Measurements from ENCODE around the gene EXOC4. TPM values are rescaled to one million over a fixed set of nuclear protein-coding genes. Genes with fewer than 3 reads are reported as not detected.
A peak's percentile ranks its signal among the peaks of the same experiment; 100 is the strongest.

EXOC4 gene
- total RNA-seq, 1 experiment from 2014 or later = 66.2 TPM

- ChIA-PET CTCF (interaction anchor here (1.5 kb wide), 1 partner anchor 764 kb away, joined by 3 read pairs; no protein-coding TSS in a partner anchor), POLR2A (interaction anchor here (0.5 kb wide), 1 partner anchor 200 kb away, joined by 3 read pairs; no protein-coding TSS in a partner anchor)
- peaks cover 4% of the 10 kb centered on the region; the same call in 1 of the 2 replicates for H3K4me1 ChIP-seq
- DNase-seq = no peak
- peak; percentile 42 to 50 for TF ChIP-seq CTCF (IDR thresholded peaks at IDR 0.05; ENCODE audit: insufficient read depth in 1 of 2, low read depth in 1 of 2, low read length in 1 of 2, severe bottlenecking in 1 of 2, unreplicated experiment in 1 of 2)
- no peak overlapping the region for H3K4me3 Mint-ChIP-seq (ENCODE audit: unreplicated experiment)
- no peaks in the 10 kb centered on the region for H3K27me3 Mint-ChIP-seq (ENCODE audit: insufficient read depth, unreplicated experiment)
- H3K4me1 Mint-ChIP-seq (ENCODE audit: low read depth, unreplicated experiment) = peaks cover 16% of the 10 kb centered on the region
- intact Hi-C loops (cut with micrococcal nuclease; ENCODE audit: unreplicated experiment) = no loop called here
- peaks cover 41% of the 10 kb centered on the region for H3K9me3 Mint-ChIP-seq (ENCODE audit: unreplicated experiment)
- peaks cover 19% of the 10 kb centered on the region for H3K36me3 Mint-ChIP-seq (ENCODE audit: insufficient read depth, unreplicated experiment)
- no peak overlapping the region for H3K4me3 ChIP-seq (ENCODE audit: low read depth, low read length)
- no TSS peak for BruUV-seq (replicated peaks)
- no peaks in the 10 kb centered on the region for H3K36me3 ChIP-seq (ENCODE audit: control insufficient read depth, insufficient read depth, low read length)
- H3K27me3 ChIP-seq (replicated peaks; ENCODE audit: control insufficient read depth, insufficient read depth, low read length) = no peaks in the 10 kb centered on the region
- 0 out of 2 replicates have a peak, but pooled peaks cover 13% of the 10 kb centered on the region for H3K9me3 ChIP-seq
- H3K27ac Mint-ChIP-seq (ENCODE audit: unreplicated experiment) = no peak overlapping the region
Observed at GRCh38 chr7:133344275-133344674, 91.4 kb downstream of the EXOC4 start.

GRCh38 chr7:133345690-133346421 lies 93.0 kb downstream of the EXOC4 start:
- intact Hi-C loops (cut with micrococcal nuclease; ENCODE audit: unreplicated experiment) = no loop called here

GRCh38 chr7:133348250-133348649 lies 95.4 kb downstream of the EXOC4 start:
- POLR2A ChIA-PET = no interaction called here
- no peak overlapping the region for H3K4me3 Mint-ChIP-seq (ENCODE audit: unreplicated experiment)

More at GRCh38 chr7:133345690-133346421, 93.0 kb downstream of the EXOC4 start:
- H3K4me1 Mint-ChIP-seq (ENCODE audit: low read depth, unreplicated experiment) = peaks cover 15% of the 10 kb centered on the region
- CTCF ChIA-PET = no interaction called here
- peaks cover 28% of the 10 kb centered on the region for H3K9me3 Mint-ChIP-seq (ENCODE audit: unreplicated experiment)
- H3K27me3 Mint-ChIP-seq (ENCODE audit: insufficient read depth, unreplicated experiment) = no peaks in the 10 kb centered on the region
- peaks cover 13% of the 10 kb centered on the region for H3K36me3 Mint-ChIP-seq (ENCODE audit: insufficient read depth, unreplicated experiment)
- H3K4me3 ChIP-seq (ENCODE audit: low read depth, low read length) = no peak overlapping the region
- H3K4me1 ChIP-seq = peaks cover 4% of the 10 kb centered on the region; the same call in 1 of the 2 replicates
- H3K4me3 Mint-ChIP-seq (ENCODE audit: unreplicated experiment) = no peak overlapping the region
- TF ChIP-seq CTCF (IDR thresholded peaks at IDR 0.05; ENCODE audit: insufficient read depth in 1 of 2, low read depth in 1 of 2, low read length in 1 of 2, severe bottlenecking in 1 of 2, unreplicated experiment in 1 of 2) = no peak
- no peaks in the 10 kb centered on the region for H3K27me3 ChIP-seq (replicated peaks; ENCODE audit: control insufficient read depth, insufficient read depth, low read length)
- H3K27ac Mint-ChIP-seq (ENCODE audit: unreplicated experiment) = no peak overlapping the region
- DNase-seq = no peak
- no TSS peak for BruUV-seq (replicated peaks)
- H3K9me3 ChIP-seq = 0 out of 2 replicates have a peak, but pooled peaks cover 8% of the 10 kb centered on the region
- no peaks in the 10 kb centered on the region for H3K36me3 ChIP-seq (ENCODE audit: control insufficient read depth, insufficient read depth, low read length)
- POLR2A ChIA-PET = no interaction called here

More at GRCh38 chr7:133348250-133348649, 95.4 kb downstream of the EXOC4 start:
- Mint-ChIP-seq H3K27ac (ENCODE audit: unreplicated experiment) (no peak overlapping the region), H3K9me3 (ENCODE audit: unreplicated experiment) (peaks cover 25% of the 10 kb centered on the region), H3K36me3 (ENCODE audit: insufficient read depth, unreplicated experiment) (peaks cover 21% of the 10 kb centered on the region), H3K4me1 (ENCODE audit: low read depth, unreplicated experiment) (no peaks in the 10 kb centered on the region), H3K27me3 (ENCODE audit: insufficient read depth, unreplicated experiment) (no peaks in the 10 kb centered on the region)
- no peaks in the 10 kb centered on the region for H3K36me3 ChIP-seq (ENCODE audit: control insufficient read depth, insufficient read depth, low read length)
- TF ChIP-seq CTCF (IDR thresholded peaks at IDR 0.05; ENCODE audit: insufficient read depth in 1 of 2, low read depth in 1 of 2, low read length in 1 of 2, severe bottlenecking in 1 of 2, unreplicated experiment in 1 of 2) = no peak
- BruUV-seq (replicated peaks) = no TSS peak
- intact Hi-C loops (cut with micrococcal nuclease; ENCODE audit: unreplicated experiment) = no loop called here
- H3K4me3 ChIP-seq (ENCODE audit: low read depth, low read length) = no peak overlapping the region
- no peaks in the 10 kb centered on the region for H3K4me1 ChIP-seq
- no peaks in the 10 kb centered on the region for H3K27me3 ChIP-seq (replicated peaks; ENCODE audit: control insufficient read depth, insufficient read depth, low read length)
- peaks cover 16% of the 10 kb centered on the region; the same call in 1 of the 2 replicates for H3K9me3 ChIP-seq
- no peak for DNase-seq
- CTCF ChIA-PET = no interaction called here
